SK-N-SH (cell line): Measurements from ENCODE around the gene RANBP10. TPM values are rescaled to one million over a fixed set of nuclear protein-coding genes. Genes with fewer than 3 reads are reported as not detected.

ENCODE experiments used
- CTCF ChIA-PET: fragments of 300-600, 350-600 bp; formaldehyde crosslinking; extraction: SDS; loops from one replicate; lab custom pipeline; 2021; lab: Yijun Ruan, JAX
- POLR2A ChIA-PET: fragments of 350-600 bp; sonication (Branson Sonifier 250); formaldehyde crosslinking; extraction: SDS; loops from one replicate; lab custom pipeline; 2020; ENCODE audit warnings: antibody characterized with exemption, inconsistent platforms; lab: Yijun Ruan, JAX
- DNase-seq: peaks from one replicate; pipeline ENCODE4 v3.0.0; 2012
- H2AFZ ChIP-seq: fragments of 200-600 bp; sonication (generic); 2 replicates; pipeline ENCODE4 v1.8.1; 2016; ENCODE audit warnings: antibody characterized with exemption, mild to moderate bottlenecking, low read depth
- H3F3A ChIP-seq: fragments of 200-600 bp; sonication (generic); replicated peaks from 2 replicates; pipeline ENCODE3; 2016; ENCODE audit warnings: antibody characterized with exemption, mild to moderate bottlenecking; ENCODE audit not compliant: insufficient read depth
- H3K27ac ChIP-seq, 2 experiments: fragments of 200-500 bp in 1 of 2; fragments of 200-600 bp in 1 of 2; sonication (Bioruptor generic) in 1 of 2; sonication (generic), shearing (Covaris generic) in 1 of 2; 2 replicates each; pipeline versions ENCODE4 v1.5.1 to v1.6.1; 2014 to 2016; ENCODE audit warnings: low read depth in 2 of 2, inconsistent platforms in 1 of 2, low read length in 1 of 2, mild to moderate bottlenecking in 1 of 2, mixed read lengths in 1 of 2
- H3K27me3 ChIP-seq: fragments of 200-600 bp; sonication (generic), shearing (Covaris generic); 2 replicates; pipeline ENCODE4 v1.6.1; 2016; ENCODE audit warnings: mixed run types; ENCODE audit not compliant: insufficient read depth
- H3K36me3 ChIP-seq, 2 experiments: fragments of 200-500 bp in 1 of 2; fragments of 200-600 bp in 1 of 2; sonication (Bioruptor generic) in 1 of 2; sonication (generic) in 1 of 2; replicated peaks in 1 of 2; 2 replicates each; pipeline versions ENCODE3 to v1.5.1; 2014 to 2016; ENCODE audit warnings: low read length in 1 of 2, mild to moderate bottlenecking in 1 of 2; ENCODE audit not compliant: insufficient read depth in 2 of 2, control insufficient read depth in 1 of 2
- H3K4me1 ChIP-seq, 2 experiments: fragments of 200-500 bp in 1 of 2; fragments of 200-600 bp in 1 of 2; sonication (Bioruptor generic) in 1 of 2; sonication (generic), shearing (Covaris generic) in 1 of 2; 2 replicates each; pipeline versions ENCODE4 v1.5.1 to v1.6.1; 2014 to 2016; ENCODE audit warnings: low read depth in 1 of 2, low read length in 1 of 2, mixed run types in 1 of 2; ENCODE audit not compliant: insufficient read depth in 2 of 2, control insufficient read depth in 1 of 2
- H3K4me2 ChIP-seq: fragments of 200-600 bp; sonication (generic), shearing (Covaris generic); 2 replicates; pipeline ENCODE4 v1.6.1; 2017; ENCODE audit warnings: mixed run types
- H3K4me3 ChIP-seq, 2 experiments: fragments of 200-500 bp in 1 of 2; fragments of 200-600 bp in 1 of 2; sonication (Bioruptor generic) in 1 of 2; sonication (generic), shearing (Covaris generic) in 1 of 2; 2 replicates each; pipeline versions ENCODE4 v1.5.1 to v1.8.1; 2014 to 2016; ENCODE audit warnings: low read depth in 2 of 2, inconsistent platforms in 1 of 2, low read length in 1 of 2, mild to moderate bottlenecking in 1 of 2, mixed read lengths in 1 of 2, moderate library complexity in 1 of 2
- H3K79me2 ChIP-seq: fragments of 200-600 bp; sonication (generic); 2 replicates; pipeline ENCODE4 v1.8.1; 2017; ENCODE audit warnings: mild to moderate bottlenecking; ENCODE audit not compliant: insufficient read depth
- H3K9ac ChIP-seq: fragments of 200-600 bp; sonication (generic); 2 replicates; pipeline ENCODE4 v1.6.1; 2017; ENCODE audit warnings: mixed run types
- H3K9me2 ChIP-seq: fragments of 200-600 bp; sonication (generic); 2 replicates; pipeline ENCODE4 v1.6.1; 2017; ENCODE audit warnings: mixed run types
- H3K9me3 ChIP-seq: fragments of 200-600 bp; sonication (generic); 2 replicates; pipeline ENCODE4 v1.6.1; 2017; ENCODE audit warnings: mixed run types, mild to moderate bottlenecking, moderate library complexity
- H4K20me1 ChIP-seq: fragments of 200-600 bp; sonication (generic); 2 replicates; pipeline ENCODE4 v1.6.1; 2017; ENCODE audit warnings: mild to moderate bottlenecking, mixed run types; ENCODE audit not compliant: insufficient read depth
- ELF1 ChIP-seq: IDR thresholded peaks from 2 replicates; pipeline ENCODE4 v1.4.0; 2012
- FOXM1 ChIP-seq: IDR thresholded peaks from 2 replicates; pipeline ENCODE4 v1.4.0; 2012; ENCODE audit warnings: low read depth, mild to moderate bottlenecking
- GATA2 ChIP-seq: sonication (generic); formaldehyde crosslinking; IDR thresholded peaks from 2 replicates; pipeline ENCODE4 v1.5.0; 2020; ENCODE audit warnings: mild to moderate bottlenecking, missing genetic modification reagents
- MEF2A ChIP-seq: IDR thresholded peaks from 2 replicates; pipeline ENCODE4 v1.4.0; 2012; ENCODE audit warnings: low read depth, borderline replicate concordance
- NFIC ChIP-seq: IDR thresholded peaks from 2 replicates; pipeline ENCODE4 v1.4.0; 2012; ENCODE audit warnings: borderline replicate concordance
- NRF1 ChIP-seq: IDR thresholded peaks from 2 replicates; pipeline ENCODE4 v1.6.1; 2012; ENCODE audit warnings: low read depth, mild to moderate bottlenecking, low read length
- PBX3 ChIP-seq: IDR thresholded peaks from 2 replicates; pipeline ENCODE4; 2012
- POLR2AphosphoS5 ChIP-seq: IDR thresholded peaks from 2 replicates; pipeline ENCODE4 v1.6.1; 2012; ENCODE audit warnings: low read depth, low read length
- RAD21 ChIP-seq: IDR thresholded peaks from 2 replicates; pipeline ENCODE4 v1.6.1; 2012; ENCODE audit warnings: mild to moderate bottlenecking, low read length
- RCOR1 ChIP-seq: fragments of 150-350 bp; IDR thresholded peaks from 2 replicates; pipeline ENCODE4 v1.6.1; 2017; ENCODE audit warnings: antibody characterized with exemption, low read length
- REST ChIP-seq: IDR thresholded peaks from 2 replicates; pipeline ENCODE4 v1.6.1; 2012; ENCODE audit warnings: mild to moderate bottlenecking, low read depth, low read length, moderate library complexity
- SMC3 ChIP-seq: IDR thresholded peaks from 2 replicates; pipeline ENCODE4 v1.6.1; 2012; ENCODE audit warnings: low read depth, low read length, improper control_type of control experiment
- TEAD4 ChIP-seq: IDR thresholded peaks from 2 replicates; pipeline ENCODE4 v1.4.0; 2012; ENCODE audit warnings: mild to moderate bottlenecking, borderline replicate concordance; ENCODE audit not compliant: insufficient read depth
- YY1 ChIP-seq: IDR thresholded peaks from 2 replicates; pipeline ENCODE4 v1.4.0; 2012; ENCODE audit warnings: low read depth, mild to moderate bottlenecking
- ZBTB33 ChIP-seq: IDR thresholded peaks from 2 replicates; pipeline ENCODE4 v1.4.0; 2012; ENCODE audit warnings: low read depth, borderline replicate concordance
- WGBS: methylation state at CpG from one replicate; pipeline ENCODE4 v1.1.6; 2017; ENCODE audit warnings: low lambda C conversion rate; 5-methylcytosine and 5-hydroxymethylcytosine counted together
- polyA plus RNA-seq, 3 experiments: library from polyadenylated mRNA; depleted of rRNA; stranded (reverse); fragments of >200 nt; gene quantifications; 2 replicates each; pipeline ENCODE4 v1.2.3, GENCODE V29; 2012

The RANBP10 gene
- polyA plus RNA-seq, 1 of the 3 experiments (the other 2 are of a cell fraction) = 12.1 TPM

GRCh38 chr16:67740391-67740790 is 66.0 kb downstream of the RANBP10 start:
- CTCF ChIA-PET = interaction anchor here (1.3 to 1.8 kb wide), 3 partner anchors 11 to 76 kb away, joined by 3 to 6 read pairs (median 3); no protein-coding TSS in a partner anchor
- no peak overlapping the region for H3K4me3 ChIP-seq
- no peaks in the 10 kb centered on the region for H3K79me2 ChIP-seq
- no peaks in the 10 kb centered on the region for H4K20me1 ChIP-seq
- no peaks in the 10 kb centered on the region for H3K4me1 ChIP-seq
- H3K36me3 ChIP-seq = peaks cover 7 to 34% of the 10 kb centered on the region in 2 experiments
- H3K4me2 ChIP-seq = no peak overlapping the region
- no peaks in the 10 kb centered on the region for H3K9me3 ChIP-seq
- no peak overlapping the region for H3K27ac ChIP-seq
- WGBS = 100% methylated on average over 3 of the region's 3 CpGs
- TF ChIP-seq TEAD4 (no peak), NRF1 (no peak), POLR2AphosphoS5 (no peak), NFIC (no peak), RCOR1 (no peak), MEF2A (no peak), PBX3 (no peak), SMC3 (no peak), ELF1 (no peak), YY1 (no peak), RAD21 (no peak), GATA2 (no peak), FOXM1 (no peak), REST (no peak), ZBTB33 (no peak)
- no peak overlapping the region for H3K9ac ChIP-seq
- H3K27me3 ChIP-seq = no peaks in the 10 kb centered on the region
- no peak overlapping the region for H2AFZ ChIP-seq
- H3F3A ChIP-seq = no peaks in the 10 kb centered on the region
- H3K9me2 ChIP-seq = no peaks in the 10 kb centered on the region
- no peak for DNase-seq
- POLR2A ChIA-PET = no interaction called here
